Activated CD4-positive, alpha-beta T cell treated with anti-CD3 and anti-CD28 coated beads, Interleukin-2, Interleukin-4, amounts not matched to agents 100 ng/mL and 50 ng/mL, durations not matched to agents 16 hours and 8 hours (primary cell): ENCODE data around the gene SLC9A7.

Experiments
- DNase-seq: peaks from one replicate; pipeline ENCODE4 v3.0.0-alpha.2; 2020; ENCODE audit warnings: low spot score

Gene SLC9A7

GRCh38 chrX:46573331-46573891 lies 185.5 kb downstream of the SLC9A7 start, which contains the start of gene CHST7:
CHST7 (plus strand) TSS chrX:46573765; CDS start chrX:46573932, 167 bp downstream.
- DNase-seq, result peak; percentile 45

GRCh38 chrX:46572340-46572936 lies 186.5 kb downstream of the SLC9A7 start:
- peak; percentile 39 for DNase-seq

- peak; percentile 64 for DNase-seq
Observed at GRCh38 chrX:46571423-46572339, 187.2 kb downstream of the SLC9A7 start.

GRCh38 chrX:46569621-46570020 lies 189.3 kb downstream of the SLC9A7 start:
- no peak for DNase-seq

- no peak for DNase-seq
Observed at GRCh38 chrX:46567388-46567787, 191.5 kb downstream of the SLC9A7 start.

GRCh38 chrX:46561824-46562657 lies 196.9 kb downstream of the SLC9A7 start:
- peak; percentile 55 for DNase-seq

- DNase-seq, result no peak
Observed at GRCh38 chrX:46559062-46559461, 199.9 kb downstream of the SLC9A7 start.

GRCh38 chrX:46554942-46555341 lies 204.0 kb downstream of the SLC9A7 start:
- no peak for DNase-seq

- no peak for DNase-seq
Observed at GRCh38 chrX:46553935-46554334, 205.0 kb downstream of the SLC9A7 start.

GRCh38 chrX:46551494-46552128 lies 207.3 kb downstream of the SLC9A7 start:
- no peak for DNase-seq

- no peak for DNase-seq
Observed at GRCh38 chrX:46549914-46550313, 209.0 kb downstream of the SLC9A7 start.
